Bronchial epithelial cell (primary cell): ENCODE results near the gene RAB8B. TPM values are rescaled to one million over a fixed set of nuclear protein-coding genes. Genes with fewer than 3 reads are reported as not detected.

Experiments used
- DNase-seq: peaks from one replicate; pipeline ENCODE4 v3.0.0-alpha.2; 2010; ENCODE audit warnings: low read depth
- FAIRE-seq: peaks from 2 replicates; lab custom pipeline; 2011; peaks lifted over from hg19 to GRCh38; lab: Jason Lieb, UNC
- H3K27me3 ChIP-seq: 2 replicates; pipeline ENCODE4 v1.5.1; 2011; ENCODE audit warnings: low read length; ENCODE audit not compliant: control insufficient read depth, insufficient read depth
- H3K36me3 ChIP-seq: 2 replicates; pipeline ENCODE4 v1.5.1; 2011; ENCODE audit warnings: low read length; ENCODE audit not compliant: control insufficient read depth, insufficient read depth
- H3K4me3 ChIP-seq: 2 replicates; pipeline ENCODE4 v1.5.1; 2011; ENCODE audit warnings: mild to moderate bottlenecking, low read depth, low read length, control low read depth
- total RNA-seq: library from RNA; depleted of rRNA; stranded (reverse); fragments of >200 nt; gene quantifications from 2 replicates; pipeline ENCODE4 v1.2.1, GENCODE V29; 2014
- TF ChIP-seq, protein P1 (sequence below): IDR thresholded peaks from 2 replicates; pipeline ENCODE4 v1.5.1; 2011; ENCODE audit warnings: mild to moderate bottlenecking, moderate library complexity, low read length, control low read depth, inconsistent platforms; ENCODE audit not compliant: insufficient read depth, severe bottlenecking

The RAB8B gene
- total RNA-seq, 1 donor from 2014 or later, result 18.7 TPM

DNA sequence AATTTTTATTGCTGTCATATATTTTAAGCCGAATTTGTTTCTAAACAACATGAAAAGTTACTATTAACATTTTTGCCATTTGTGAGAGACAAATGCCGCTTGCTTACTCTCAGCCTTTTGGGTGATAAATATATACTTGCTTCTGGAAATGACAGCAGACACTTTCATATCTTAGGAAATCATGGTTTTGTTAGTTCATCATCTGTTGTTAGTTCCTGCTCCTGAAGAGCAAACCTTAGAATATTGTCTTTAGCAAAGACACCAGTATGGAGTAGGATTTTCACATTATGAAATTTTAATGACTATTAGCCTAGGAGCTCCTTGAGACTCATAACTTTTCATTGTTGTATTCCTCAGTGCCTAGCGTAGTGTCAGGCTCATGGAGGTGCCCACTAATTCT, 36.0 kb downstream of the RAB8B start:
- no peaks in the 10 kb centered on the region for H3K27me3 ChIP-seq
- DNase-seq (no peak), FAIRE-seq (no peak)
- TF ChIP-seq, protein P1, sequence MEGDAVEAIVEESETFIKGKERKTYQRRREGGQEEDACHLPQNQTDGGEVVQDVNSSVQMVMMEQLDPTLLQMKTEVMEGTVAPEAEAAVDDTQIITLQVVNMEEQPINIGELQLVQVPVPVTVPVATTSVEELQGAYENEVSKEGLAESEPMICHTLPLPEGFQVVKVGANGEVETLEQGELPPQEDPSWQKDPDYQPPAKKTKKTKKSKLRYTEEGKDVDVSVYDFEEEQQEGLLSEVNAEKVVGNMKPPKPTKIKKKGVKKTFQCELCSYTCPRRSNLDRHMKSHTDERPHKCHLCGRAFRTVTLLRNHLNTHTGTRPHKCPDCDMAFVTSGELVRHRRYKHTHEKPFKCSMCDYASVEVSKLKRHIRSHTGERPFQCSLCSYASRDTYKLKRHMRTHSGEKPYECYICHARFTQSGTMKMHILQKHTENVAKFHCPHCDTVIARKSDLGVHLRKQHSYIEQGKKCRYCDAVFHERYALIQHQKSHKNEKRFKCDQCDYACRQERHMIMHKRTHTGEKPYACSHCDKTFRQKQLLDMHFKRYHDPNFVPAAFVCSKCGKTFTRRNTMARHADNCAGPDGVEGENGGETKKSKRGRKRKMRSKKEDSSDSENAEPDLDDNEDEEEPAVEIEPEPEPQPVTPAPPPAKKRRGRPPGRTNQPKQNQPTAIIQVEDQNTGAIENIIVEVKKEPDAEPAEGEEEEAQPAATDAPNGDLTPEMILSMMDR, result no peak
- no peaks in the 10 kb centered on the region for H3K36me3 ChIP-seq
- no peak overlapping the region for H3K4me3 ChIP-seq

DNA sequence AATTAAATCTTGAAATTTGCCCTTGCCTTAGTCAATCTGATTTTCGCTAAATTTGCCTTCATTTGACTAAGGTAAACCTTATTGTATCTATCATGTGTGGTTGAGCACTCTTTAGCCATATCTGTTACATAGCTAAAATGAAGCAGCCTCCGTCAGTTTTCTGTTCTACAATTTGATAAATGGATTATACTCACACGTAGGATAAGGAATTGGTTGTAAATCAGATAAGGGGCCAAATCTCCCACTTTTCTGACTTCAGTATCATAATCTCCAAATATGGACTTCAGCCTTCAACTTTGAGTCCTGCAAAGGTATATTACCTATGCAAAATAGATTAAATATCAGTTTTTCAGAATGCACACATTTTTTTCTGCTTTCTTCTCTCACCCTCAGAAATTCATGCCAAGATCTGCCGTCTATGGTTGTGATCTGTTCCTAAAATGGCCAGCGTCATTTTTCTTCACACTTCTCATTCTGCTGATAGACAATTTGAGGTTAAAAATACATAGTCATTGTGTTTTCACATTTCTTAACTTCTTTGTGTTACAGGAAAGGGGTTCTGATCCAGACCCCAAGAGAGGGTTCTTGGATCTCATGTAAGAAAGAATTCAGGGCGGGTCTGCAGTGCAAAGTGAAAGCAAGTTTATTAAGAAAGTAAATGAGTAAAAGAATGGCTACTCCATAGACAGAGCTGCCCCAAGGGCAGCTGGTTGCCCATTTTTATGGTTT, 36.9 kb downstream of the RAB8B start:
- FAIRE-seq, result no peak
- no peak overlapping the region for H3K4me3 ChIP-seq
- TF ChIP-seq, protein P1, result no peak

DNA sequence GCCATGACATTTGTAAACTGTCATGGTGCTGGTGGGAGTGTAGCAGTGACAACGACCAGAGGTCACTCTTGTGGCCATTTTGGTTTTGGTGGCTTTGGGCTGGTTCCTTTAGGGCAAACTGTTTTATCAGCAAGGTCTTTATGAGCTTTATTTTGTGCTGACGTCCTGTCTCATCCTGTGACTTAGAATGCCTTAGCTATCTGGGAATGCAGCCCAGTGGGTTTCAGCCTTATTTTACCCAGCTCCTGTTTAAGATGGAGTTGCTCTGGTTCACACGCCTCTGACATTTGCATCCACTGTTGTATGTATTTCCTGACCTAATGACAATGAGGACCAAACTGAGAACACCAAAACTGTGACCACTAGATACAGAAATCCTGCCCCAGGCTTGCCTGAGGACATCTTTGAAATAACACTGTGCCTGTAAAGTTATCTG, 37.6 kb downstream of the RAB8B start:
- Histone ChIP-seq H3K4me3 (no peak overlapping the region), H3K27me3 (no peaks in the 10 kb centered on the region), H3K36me3 (no peaks in the 10 kb centered on the region)
- TF ChIP-seq, protein P1, result no peak
- no peak for FAIRE-seq
- DNase-seq, result no peak

More for the DNA sequence above, 36.9 kb downstream of the RAB8B start:
- H3K27me3 ChIP-seq, result no peaks in the 10 kb centered on the region
- no peak for DNase-seq
- H3K36me3 ChIP-seq, result no peaks in the 10 kb centered on the region

DNA sequence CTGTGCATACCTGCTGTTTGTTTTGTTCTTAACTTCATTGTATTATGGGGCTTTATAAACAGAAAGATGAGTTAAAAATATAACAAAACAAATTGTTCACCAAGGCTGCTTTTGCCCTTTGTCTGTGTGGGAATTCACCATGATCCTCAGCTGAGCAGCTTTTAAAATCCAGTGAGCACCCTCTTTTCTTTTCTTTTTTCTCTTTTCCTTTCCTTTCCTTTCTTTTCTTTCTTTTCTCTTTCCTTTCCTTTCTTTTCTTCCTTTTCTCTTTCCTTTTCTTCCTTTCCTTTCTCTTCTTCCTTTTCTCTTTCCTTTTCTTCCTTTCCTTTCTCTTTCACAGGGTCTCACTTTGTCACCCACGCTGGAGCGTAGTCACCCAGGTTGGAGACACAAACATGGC, 38.3 kb downstream of the RAB8B start:
- DNase-seq (no peak), FAIRE-seq (no peak)
- H3K27me3 ChIP-seq, result no peaks in the 10 kb centered on the region
- no peak overlapping the region for H3K4me3 ChIP-seq
- no peaks in the 10 kb centered on the region for H3K36me3 ChIP-seq
- TF ChIP-seq, protein P1, result no peak

DNA sequence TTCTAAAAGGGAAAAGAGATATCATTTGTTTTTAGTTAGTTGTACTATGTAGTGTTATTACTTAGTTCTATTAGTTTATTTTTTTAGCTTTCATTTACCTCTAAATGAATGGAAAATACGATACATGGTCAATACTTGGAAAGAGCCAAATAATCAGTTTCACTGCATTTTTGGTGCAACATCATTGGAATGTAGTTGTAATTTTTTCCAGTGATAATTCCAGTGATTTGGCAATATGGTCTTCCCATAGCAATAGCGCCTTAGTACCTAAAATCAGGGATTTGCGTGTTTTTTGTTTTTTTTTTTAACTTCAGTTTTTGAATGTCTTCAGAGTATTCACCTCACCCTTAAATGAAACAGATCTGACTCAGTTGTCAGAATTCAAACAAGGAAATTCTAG, 41.8 kb downstream of the RAB8B start:
- TF ChIP-seq, protein P1, result no peak
- Histone ChIP-seq H3K36me3 (no peaks in the 10 kb centered on the region), H3K27me3 (no peaks in the 10 kb centered on the region), H3K4me3 (no peak overlapping the region)
- DNase-seq (no peak), FAIRE-seq (no peak)

DNA sequence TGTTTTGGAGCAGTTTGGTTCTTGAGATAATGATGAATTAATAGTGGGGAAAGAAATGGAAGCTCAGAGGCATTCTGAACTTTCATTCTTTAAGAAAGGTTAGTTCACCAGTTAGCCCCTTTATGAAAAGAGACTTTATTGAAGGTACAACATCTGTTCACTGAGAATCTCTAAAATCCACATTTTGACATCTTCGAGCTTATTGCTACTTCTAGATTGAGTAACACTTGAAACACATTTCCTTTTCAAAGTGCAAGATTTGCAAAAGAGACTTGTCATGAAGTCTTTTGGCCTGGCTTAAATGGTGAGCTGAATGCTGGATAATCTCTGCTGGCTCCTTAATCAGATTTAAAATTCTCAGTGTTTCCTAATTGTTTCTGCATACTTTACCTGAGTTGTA, 42.3 kb downstream of the RAB8B start:
- no peak overlapping the region for H3K4me3 ChIP-seq
- FAIRE-seq (no peak), DNase-seq (no peak)
- H3K36me3 ChIP-seq, result no peaks in the 10 kb centered on the region
- no peaks in the 10 kb centered on the region for H3K27me3 ChIP-seq
- TF ChIP-seq, protein P1, result no peak
